ENCODE measurements around the gene BTF3L4.

DNA sequence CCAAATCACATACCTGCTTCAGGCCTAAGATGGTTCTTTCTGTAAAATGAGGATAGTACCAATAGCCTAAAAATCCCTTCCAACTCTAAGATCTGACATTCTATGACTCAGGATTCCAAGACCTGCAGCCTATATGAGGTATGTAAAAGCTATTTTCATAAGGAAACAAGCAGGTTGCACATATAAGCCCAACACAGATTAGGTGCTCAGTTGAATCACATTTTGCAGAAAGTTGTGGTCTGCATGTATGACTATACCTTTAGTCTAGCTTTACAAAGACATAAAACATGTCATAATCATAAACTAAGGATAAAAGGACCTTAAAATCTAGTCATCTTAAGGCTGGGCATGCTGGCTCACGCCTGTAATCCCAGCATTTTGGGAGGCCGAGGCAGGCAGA lies 29.8 kb upstream of the BTF3L4 start:
- TF ChIP-seq MAZ (IDR thresholded peaks at IDR 0.05; ENCODE audit: borderline replicate concordance, low read depth, low read length), result no peak
- TF ChIP-seq, protein P1, sequence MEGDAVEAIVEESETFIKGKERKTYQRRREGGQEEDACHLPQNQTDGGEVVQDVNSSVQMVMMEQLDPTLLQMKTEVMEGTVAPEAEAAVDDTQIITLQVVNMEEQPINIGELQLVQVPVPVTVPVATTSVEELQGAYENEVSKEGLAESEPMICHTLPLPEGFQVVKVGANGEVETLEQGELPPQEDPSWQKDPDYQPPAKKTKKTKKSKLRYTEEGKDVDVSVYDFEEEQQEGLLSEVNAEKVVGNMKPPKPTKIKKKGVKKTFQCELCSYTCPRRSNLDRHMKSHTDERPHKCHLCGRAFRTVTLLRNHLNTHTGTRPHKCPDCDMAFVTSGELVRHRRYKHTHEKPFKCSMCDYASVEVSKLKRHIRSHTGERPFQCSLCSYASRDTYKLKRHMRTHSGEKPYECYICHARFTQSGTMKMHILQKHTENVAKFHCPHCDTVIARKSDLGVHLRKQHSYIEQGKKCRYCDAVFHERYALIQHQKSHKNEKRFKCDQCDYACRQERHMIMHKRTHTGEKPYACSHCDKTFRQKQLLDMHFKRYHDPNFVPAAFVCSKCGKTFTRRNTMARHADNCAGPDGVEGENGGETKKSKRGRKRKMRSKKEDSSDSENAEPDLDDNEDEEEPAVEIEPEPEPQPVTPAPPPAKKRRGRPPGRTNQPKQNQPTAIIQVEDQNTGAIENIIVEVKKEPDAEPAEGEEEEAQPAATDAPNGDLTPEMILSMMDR (IDR thresholded peaks at IDR 0.05), result no peak
- no peak for TF ChIP-seq GATA3 (IDR thresholded peaks at IDR 0.05; ENCODE audit: borderline replicate concordance)
- TF ChIP-seq SREBF2 (IDR thresholded peaks at IDR 0.05), result no peak
- no peak for TF ChIP-seq CEBPB (IDR thresholded peaks at IDR 0.05)
- TF ChIP-seq POLR2A (IDR thresholded peaks at IDR 0.05; ENCODE audit: low read length), result no peak
- TF ChIP-seq MYC (IDR thresholded peaks at IDR 0.05; ENCODE audit: borderline replicate concordance, low read length), result no peak
- TF ChIP-seq, protein P2, sequence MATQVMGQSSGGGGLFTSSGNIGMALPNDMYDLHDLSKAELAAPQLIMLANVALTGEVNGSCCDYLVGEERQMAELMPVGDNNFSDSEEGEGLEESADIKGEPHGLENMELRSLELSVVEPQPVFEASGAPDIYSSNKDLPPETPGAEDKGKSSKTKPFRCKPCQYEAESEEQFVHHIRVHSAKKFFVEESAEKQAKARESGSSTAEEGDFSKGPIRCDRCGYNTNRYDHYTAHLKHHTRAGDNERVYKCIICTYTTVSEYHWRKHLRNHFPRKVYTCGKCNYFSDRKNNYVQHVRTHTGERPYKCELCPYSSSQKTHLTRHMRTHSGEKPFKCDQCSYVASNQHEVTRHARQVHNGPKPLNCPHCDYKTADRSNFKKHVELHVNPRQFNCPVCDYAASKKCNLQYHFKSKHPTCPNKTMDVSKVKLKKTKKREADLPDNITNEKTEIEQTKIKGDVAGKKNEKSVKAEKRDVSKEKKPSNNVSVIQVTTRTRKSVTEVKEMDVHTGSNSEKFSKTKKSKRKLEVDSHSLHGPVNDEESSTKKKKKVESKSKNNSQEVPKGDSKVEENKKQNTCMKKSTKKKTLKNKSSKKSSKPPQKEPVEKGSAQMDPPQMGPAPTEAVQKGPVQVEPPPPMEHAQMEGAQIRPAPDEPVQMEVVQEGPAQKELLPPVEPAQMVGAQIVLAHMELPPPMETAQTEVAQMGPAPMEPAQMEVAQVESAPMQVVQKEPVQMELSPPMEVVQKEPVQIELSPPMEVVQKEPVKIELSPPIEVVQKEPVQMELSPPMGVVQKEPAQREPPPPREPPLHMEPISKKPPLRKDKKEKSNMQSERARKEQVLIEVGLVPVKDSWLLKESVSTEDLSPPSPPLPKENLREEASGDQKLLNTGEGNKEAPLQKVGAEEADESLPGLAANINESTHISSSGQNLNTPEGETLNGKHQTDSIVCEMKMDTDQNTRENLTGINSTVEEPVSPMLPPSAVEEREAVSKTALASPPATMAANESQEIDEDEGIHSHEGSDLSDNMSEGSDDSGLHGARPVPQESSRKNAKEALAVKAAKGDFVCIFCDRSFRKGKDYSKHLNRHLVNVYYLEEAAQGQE (IDR thresholded peaks at IDR 0.05), result no peak
- TF ChIP-seq CHD4 (IDR thresholded peaks at IDR 0.05; ENCODE audit: borderline replicate concordance), result no peak
- TF ChIP-seq, protein P3, sequence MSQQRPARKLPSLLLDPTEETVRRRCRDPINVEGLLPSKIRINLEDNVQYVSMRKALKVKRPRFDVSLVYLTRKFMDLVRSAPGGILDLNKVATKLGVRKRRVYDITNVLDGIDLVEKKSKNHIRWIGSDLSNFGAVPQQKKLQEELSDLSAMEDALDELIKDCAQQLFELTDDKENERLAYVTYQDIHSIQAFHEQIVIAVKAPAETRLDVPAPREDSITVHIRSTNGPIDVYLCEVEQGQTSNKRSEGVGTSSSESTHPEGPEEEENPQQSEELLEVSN (IDR thresholded peaks at IDR 0.05; ENCODE audit: borderline replicate concordance, low read depth), result no peak
- TF ChIP-seq CBX2 (IDR thresholded peaks at IDR 0.05; ENCODE audit: borderline replicate concordance, low read depth), result no peak
- no peak for TF ChIP-seq HOXA7 (CRISPR knock-in tag; IDR thresholded peaks at IDR 0.05)
- TF ChIP-seq RAD21 (conservative IDR thresholded peaks at IDR 0.05 in 1 of 2, IDR thresholded peaks at IDR 0.05 in 1 of 2), result no peak
- TF ChIP-seq MAFK (IDR thresholded peaks at IDR 0.05; ENCODE audit: partially characterized antibody), result no peak
